Neutrophil (primary cell): ENCODE measurements around the gene RAPGEF1.

Source experiments
- H3K27ac ChIP-seq: fragments of 200-600 bp; sonication (generic); 2 replicates; pipeline ENCODE4 v1.5.1; 2016; ENCODE audit warnings: mild to moderate bottlenecking, moderate library complexity
- H3K27me3 ChIP-seq: fragments of 200-600 bp; sonication (generic); 2 replicates; pipeline ENCODE4 v1.6.0; 2016; ENCODE audit warnings: mild to moderate bottlenecking
- H3K36me3 ChIP-seq: fragments of 200-600 bp; sonication (generic); 2 replicates; pipeline ENCODE4 v1.5.1; 2017
- H3K4me1 ChIP-seq, 2 experiments: fragments of 200-600 bp in 1 of 2; sonication (generic) in 1 of 2; 1 replicate in 1 of 2; 2 replicates in 1 of 2; pipeline versions ENCODE4 v1.5.1 to v1.6.1; 2013 to 2016; ENCODE audit warnings: low read depth in 1 of 2, low read length in 1 of 2, mild to moderate bottlenecking in 1 of 2, moderate library complexity in 1 of 2; ENCODE audit not compliant: control insufficient read depth in 1 of 2, insufficient read depth in 1 of 2
- H3K4me3 ChIP-seq, 2 experiments: fragments of 200-600 bp in 1 of 2; sonication (generic) in 1 of 2; 1 replicate in 1 of 2; 2 replicates in 1 of 2; pipeline ENCODE4 v1.5.1; 2013 to 2016; ENCODE audit warnings: low read depth in 1 of 2, low read length in 1 of 2, mild to moderate bottlenecking in 1 of 2, moderate library complexity in 1 of 2
- H3K9me3 ChIP-seq: fragments of 200-600 bp; sonication (generic); 2 replicates; pipeline ENCODE4 v1.5.1; 2016
- CTCF ChIP-seq: fragments of 200-600 bp; sonication (generic); IDR thresholded peaks from 2 replicates; pipeline ENCODE4 v1.5.1; 2016; ENCODE audit warnings: antibody characterized with exemption

Gene RAPGEF1

GRCh38 chr9:131660466-131661405, 79.1 kb downstream of the RAPGEF1 start:
- peaks cover 23 to 33% of the 10 kb centered on the region in 2 experiments for H3K4me1 ChIP-seq
- H3K4me3 ChIP-seq = no peak overlapping the region
- no peaks in the 10 kb centered on the region for H3K9me3 ChIP-seq
- no peak overlapping the region for H3K27ac ChIP-seq
- H3K36me3 ChIP-seq = no peaks in the 10 kb centered on the region
- TF ChIP-seq CTCF = no peak
- no peaks in the 10 kb centered on the region for H3K27me3 ChIP-seq

- H3K9me3 ChIP-seq = no peaks in the 10 kb centered on the region
- H3K36me3 ChIP-seq = no peaks in the 10 kb centered on the region
- H3K4me3 ChIP-seq = no peak overlapping the region
- H3K27ac ChIP-seq = peak overlapping the region; percentile 99
- H3K27me3 ChIP-seq = no peaks in the 10 kb centered on the region
- TF ChIP-seq CTCF = no peak
- H3K4me1 ChIP-seq = peaks cover 43 to 55% of the 10 kb centered on the region in 2 experiments
Measured at GRCh38 chr9:131658377-131659129, 81.3 kb downstream of the RAPGEF1 start.

- Histone ChIP-seq H3K36me3 (no peaks in the 10 kb centered on the region), H3K9me3 (no peaks in the 10 kb centered on the region), H3K27me3 (no peaks in the 10 kb centered on the region), H3K27ac (peak overlapping the region; percentile 99), H3K4me3 (no peak overlapping the region), H3K4me1 (peaks cover 46 to 61% of the 10 kb centered on the region in 2 experiments)
- TF ChIP-seq CTCF = no peak
Measured at GRCh38 chr9:131657940-131658339, 81.9 kb downstream of the RAPGEF1 start.

- Histone ChIP-seq H3K9me3 (no peaks in the 10 kb centered on the region), H3K4me3 (peak overlapping the region; percentile 9 to 41), H3K27me3 (no peaks in the 10 kb centered on the region), H3K27ac (peak overlapping the region; percentile 99), H3K4me1 (peaks cover 51 to 66% of the 10 kb centered on the region in 2 experiments), H3K36me3 (no peaks in the 10 kb centered on the region)
- TF ChIP-seq CTCF = no peak
Measured at GRCh38 chr9:131657456-131657855, 82.4 kb downstream of the RAPGEF1 start.

GRCh38 chr9:131657037-131657377, 82.9 kb downstream of the RAPGEF1 start:
- H3K9me3 ChIP-seq = no peaks in the 10 kb centered on the region
- H3K4me1 ChIP-seq = peaks cover 55 to 71% of the 10 kb centered on the region in 2 experiments
- no peaks in the 10 kb centered on the region for H3K27me3 ChIP-seq
- peak overlapping the region; percentile 9 to 41 for H3K4me3 ChIP-seq
- H3K27ac ChIP-seq = peak overlapping the region; percentile 99
- no peak for TF ChIP-seq CTCF
- H3K36me3 ChIP-seq = no peaks in the 10 kb centered on the region
